ENCODE data around the gene AXL. TPM values are rescaled to one million over a fixed set of nuclear protein-coding genes. Genes with fewer than 3 reads are reported as not detected.

The AXL gene
- polyA plus RNA-seq, 1 experiment: 260 TPM

DNA sequence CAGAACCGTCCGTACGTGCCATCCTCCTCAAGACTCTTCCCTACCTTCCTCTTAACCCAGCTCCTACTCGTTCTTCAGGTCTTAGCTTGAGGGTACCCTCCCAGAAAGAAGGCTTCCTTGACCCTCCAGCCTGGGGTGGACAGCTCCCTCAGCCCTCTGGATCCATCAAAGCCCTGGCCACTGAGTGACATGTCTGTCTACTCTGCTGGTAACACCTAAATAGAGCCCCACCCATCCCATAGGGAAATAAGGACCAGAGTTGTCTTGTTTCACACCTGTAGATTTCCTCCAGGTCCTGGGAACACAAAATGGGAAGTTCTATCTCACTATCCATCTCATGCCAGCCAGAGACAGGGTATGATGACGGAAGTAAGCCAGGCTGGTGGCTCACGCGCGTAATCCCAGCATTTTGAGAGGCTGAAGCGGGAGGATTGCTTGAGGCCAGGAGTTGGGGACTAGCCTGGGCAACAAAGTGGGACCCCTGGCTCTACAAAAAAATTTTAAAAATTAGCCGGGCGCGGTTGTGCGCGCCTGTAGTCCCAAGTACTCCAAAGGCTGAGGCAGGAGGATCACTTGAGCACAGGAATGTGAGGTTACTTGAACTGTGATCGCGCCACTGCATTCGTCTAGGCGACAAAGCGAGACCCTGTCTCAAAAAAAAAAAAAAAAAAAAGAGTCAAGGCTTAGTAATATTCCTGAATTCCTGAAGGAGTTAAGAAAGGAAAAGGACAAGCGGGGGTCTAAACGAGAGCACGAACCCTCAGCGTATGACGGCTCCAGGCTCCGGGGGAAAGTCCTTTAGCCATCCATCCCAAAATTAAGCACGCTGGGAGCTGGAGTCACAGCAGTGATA is 90.4 kb downstream of the AXL start:
- Histone ChIP-seq H3K36me3 (ENCODE audit: control insufficient read depth, insufficient read depth, low read length) (peaks cover 25% of the 10 kb centered on the region), H3K4me3 (ENCODE audit: low read depth, low read length) (peak overlapping the region; percentile 48), H3K27me3 (ENCODE audit: control insufficient read depth, insufficient read depth, low read length) (no peaks in the 10 kb centered on the region)
- ChIA-PET CTCF (interaction anchor here (0.6 to 5.3 kb wide), 30 partner anchors 9 to 183 kb away, joined by 3 to 83 read pairs (median 4); partner anchors contain the start of genes B3GNT8, DMAC2 and HNRNPUL1), POLR2A (no interaction called here)
- TF ChIP-seq, protein P1, sequence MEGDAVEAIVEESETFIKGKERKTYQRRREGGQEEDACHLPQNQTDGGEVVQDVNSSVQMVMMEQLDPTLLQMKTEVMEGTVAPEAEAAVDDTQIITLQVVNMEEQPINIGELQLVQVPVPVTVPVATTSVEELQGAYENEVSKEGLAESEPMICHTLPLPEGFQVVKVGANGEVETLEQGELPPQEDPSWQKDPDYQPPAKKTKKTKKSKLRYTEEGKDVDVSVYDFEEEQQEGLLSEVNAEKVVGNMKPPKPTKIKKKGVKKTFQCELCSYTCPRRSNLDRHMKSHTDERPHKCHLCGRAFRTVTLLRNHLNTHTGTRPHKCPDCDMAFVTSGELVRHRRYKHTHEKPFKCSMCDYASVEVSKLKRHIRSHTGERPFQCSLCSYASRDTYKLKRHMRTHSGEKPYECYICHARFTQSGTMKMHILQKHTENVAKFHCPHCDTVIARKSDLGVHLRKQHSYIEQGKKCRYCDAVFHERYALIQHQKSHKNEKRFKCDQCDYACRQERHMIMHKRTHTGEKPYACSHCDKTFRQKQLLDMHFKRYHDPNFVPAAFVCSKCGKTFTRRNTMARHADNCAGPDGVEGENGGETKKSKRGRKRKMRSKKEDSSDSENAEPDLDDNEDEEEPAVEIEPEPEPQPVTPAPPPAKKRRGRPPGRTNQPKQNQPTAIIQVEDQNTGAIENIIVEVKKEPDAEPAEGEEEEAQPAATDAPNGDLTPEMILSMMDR (IDR thresholded peaks at IDR 0.05; ENCODE audit: insufficient read depth, low read depth, low read length): no peak
- DNase-seq (ENCODE audit: low read depth): no peak

DNA sequence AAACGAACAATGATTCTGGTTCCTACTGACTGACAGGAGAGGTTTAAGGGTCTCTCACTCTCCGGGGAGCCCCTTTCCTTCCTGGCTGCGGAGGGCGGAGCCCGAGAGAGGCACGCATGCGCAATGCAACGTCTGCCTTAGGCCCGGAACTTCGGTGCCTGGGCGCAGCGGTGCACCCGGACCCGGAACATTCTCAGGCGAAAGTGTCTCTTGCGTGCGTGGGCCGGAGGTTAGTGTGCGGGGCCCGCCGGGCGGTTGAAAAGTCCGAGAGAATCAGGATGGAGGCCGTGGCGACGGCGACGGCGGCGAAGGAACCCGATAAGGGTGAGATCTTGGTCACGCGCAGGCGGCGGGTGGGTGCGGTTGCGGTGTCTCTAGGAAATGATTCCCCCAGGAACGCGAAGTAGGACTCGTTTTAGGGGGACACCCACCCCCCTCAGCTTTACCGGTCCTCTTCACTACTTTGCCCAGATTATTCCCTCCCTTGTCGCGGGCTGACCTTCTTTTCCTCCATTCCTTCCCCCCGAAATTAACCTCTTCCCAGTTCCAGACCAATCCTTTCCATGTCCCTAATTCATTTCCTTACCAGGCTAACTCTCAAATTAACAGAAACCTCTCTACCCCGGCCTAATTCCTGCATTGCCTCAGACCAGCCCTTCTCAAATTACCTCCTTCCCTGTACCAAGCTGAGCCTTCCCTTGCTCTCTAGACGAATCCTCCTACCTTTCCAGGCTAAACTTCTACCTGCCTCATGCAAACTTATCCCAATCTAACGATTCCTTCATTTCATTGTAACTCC is 91.2 kb downstream of the AXL start, which contains the start of gene CCDC97:
TSS of gene CCDC97 (plus strand) at position 140 of the 799 bp plus-strand sequence. CDS start at position 279, 139 bp downstream.
- ChIA-PET POLR2A (no interaction called here), CTCF (interaction anchor here (0.6 to 5.3 kb wide), 5 partner anchors 11 to 571 kb away, joined by 3 to 45 read pairs (median 14); partner anchors contain the start of gene HNRNPUL1)
- no peaks in the 10 kb centered on the region for H3K27me3 ChIP-seq (ENCODE audit: control insufficient read depth, insufficient read depth, low read length)
- TF ChIP-seq, protein P1 (IDR thresholded peaks at IDR 0.05; ENCODE audit: insufficient read depth, low read depth, low read length): no peak
- peak within 1 kb of the TSS; percentile 48 for H3K4me3 ChIP-seq (ENCODE audit: low read depth, low read length)
- DNase-seq (ENCODE audit: low read depth): no peak
- peaks cover 19% of the 10 kb centered on the region for H3K36me3 ChIP-seq (ENCODE audit: control insufficient read depth, insufficient read depth, low read length)

DNA sequence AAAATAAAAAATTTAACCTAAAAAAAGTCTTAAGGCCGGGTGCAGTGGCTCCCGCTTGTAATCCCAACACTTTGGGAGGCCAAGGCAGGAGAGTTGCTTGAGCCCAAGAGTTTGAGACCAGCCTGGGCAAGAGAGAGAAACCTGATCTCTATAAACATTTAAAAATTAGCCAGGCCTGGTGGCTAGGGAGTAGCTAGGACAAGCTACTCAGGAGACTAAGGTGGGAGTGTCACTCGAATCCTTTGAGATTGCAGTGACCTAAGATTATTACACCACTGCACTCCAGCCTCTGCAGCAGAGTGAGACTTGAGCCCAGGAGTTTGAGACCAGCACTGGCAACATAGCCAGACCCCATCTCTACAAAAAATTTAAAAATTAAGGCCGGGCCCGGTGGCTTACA is 92.0 kb downstream of the AXL start:
- no peak for DNase-seq (ENCODE audit: low read depth)
- ChIA-PET CTCF (interaction anchor here (0.6 to 5.3 kb wide), 4 partner anchors 12 to 572 kb away, joined by 3 to 44 read pairs (median 8); partner anchors contain the start of gene HNRNPUL1), POLR2A (no interaction called here)
- TF ChIP-seq, protein P1 (IDR thresholded peaks at IDR 0.05; ENCODE audit: insufficient read depth, low read depth, low read length): no peak
- Histone ChIP-seq H3K4me3 (ENCODE audit: low read depth, low read length) (peak overlapping the region; percentile 48), H3K27me3 (ENCODE audit: control insufficient read depth, insufficient read depth, low read length) (no peaks in the 10 kb centered on the region), H3K36me3 (ENCODE audit: control insufficient read depth, insufficient read depth, low read length) (peaks cover 13% of the 10 kb centered on the region)

Small RNAs within 50 kb of the gene (small RNA-seq; reads per million reads assigned to genes)
- not detected for gene RN7SL34P (ENCODE audit: insufficient read length, low read depth, low replicate concordance)

Other genes starting within 250 kb of the AXL start
- gene CYP2B6, start 227.9 kb upstream of the AXL start, polyA plus RNA-seq (2011; rRNA removed): not detected in 2 replicates
- not detected in 2 replicates for gene CYP2A13, start 130.8 kb upstream of the AXL start, polyA plus RNA-seq (2011; rRNA removed)
- not detected in 2 replicates for gene CYP2F1, start 104.8 kb upstream of the AXL start, polyA plus RNA-seq (2011; rRNA removed)
- gene CYP2S1, start 26.0 kb upstream of the AXL start, polyA plus RNA-seq (2011; rRNA removed): 0.27 and 0.53 TPM in 2 replicates
- gene HNRNPUL1, start 45.1 kb downstream of the AXL start, polyA plus RNA-seq (2011; rRNA removed): 35.4 and 37.9 TPM in 2 replicates
- gene CCDC97, start 90.9 kb downstream of the AXL start, polyA plus RNA-seq (2011; rRNA removed): 7.2 and 10.3 TPM in 2 replicates
- 7.3 and 11.2 TPM in 2 replicates for gene TGFB1, start 134.7 kb downstream of the AXL start, polyA plus RNA-seq (2011; rRNA removed)
- gene B9D2, start 144.9 kb downstream of the AXL start, polyA plus RNA-seq (2011; rRNA removed): 6.6 and 10.9 TPM in 2 replicates
- 3.2 and 5.1 TPM in 2 replicates for gene TMEM91, start 157.3 kb downstream of the AXL start, polyA plus RNA-seq (2011; rRNA removed)
- gene EXOSC5, start 178.1 kb downstream of the AXL start, polyA plus RNA-seq (2011; rRNA removed): 16.5 and 24.7 TPM in 2 replicates
- 15.1 and 24.2 TPM in 2 replicates for gene BCKDHA, start 178.6 kb downstream of the AXL start, polyA plus RNA-seq (2011; rRNA removed)
- gene B3GNT8, start 208.2 kb downstream of the AXL start, polyA plus RNA-seq (2011; rRNA removed): 0.36 and 0.40 TPM in 2 replicates
- gene DMAC2, start 220.7 kb downstream of the AXL start, polyA plus RNA-seq (2011; rRNA removed): 54.0 and 82.4 TPM in 2 replicates
- gene ERICH4, start 223.9 kb downstream of the AXL start, polyA plus RNA-seq (2011; rRNA removed): not detected in 2 replicates